Gastroesophageal sphincter (tissue), 3 donors: ENCODE results near the gene GJD4.

Source experiments
- CTCF ChIP-seq, 4 experiments: fragments of 200-600 bp in 2 of 4; fragments of 450-650 bp in 2 of 4; sonication (generic) in 1 of 4; IDR thresholded peaks; one replicate each; pipeline ENCODE4 v1.5.1; 2017 to 2019; ENCODE audit warnings: antibody characterized with exemption in 4 of 4, mild to moderate bottlenecking in 2 of 4, moderate library complexity in 2 of 4
- POLR2A ChIP-seq, 2 donors: fragments of 450-650 bp; IDR thresholded peaks; one replicate each; pipeline ENCODE4 v1.6.1; 2017; ENCODE audit warnings: antibody characterized with exemption in 2 of 2, mild to moderate bottlenecking in 2 of 2, moderate library complexity in 1 of 2
- POLR2AphosphoS5 ChIP-seq: sonication (generic); formaldehyde crosslinking; IDR thresholded peaks from one replicate; pipeline ENCODE4 v1.6.1; 2017; ENCODE audit warnings: antibody characterized with exemption

GRCh38 chr10:35643151-35644049, 38.3 kb downstream of the GJD4 start:
- TF ChIP-seq CTCF (IDR thresholded peaks at IDR 0.05) = peak in 1 of 4 experiments; percentile 34
- peak; percentile 31 for TF ChIP-seq POLR2AphosphoS5
- TF ChIP-seq POLR2A (IDR thresholded peaks at IDR 0.05) = no peak
